Activated CD8-positive, alpha-beta memory T cell treated with anti-CD3 and anti-CD28 coated beads, Interleukin-2, amount 10 ng/mL, durations not matched to agents 7 days and 5 days (primary cell): ENCODE data around the gene RCAN1. TPM values are rescaled to one million over a fixed set of nuclear protein-coding genes. Genes with fewer than 3 reads are reported as not detected.
"Not testable (repeated sequence)": the region's sequence is repeated elsewhere in the genome, so short reads cannot be mapped to it uniquely, and the experiment has no call there.

Experiments
- ATAC-seq: fragments of 150-1000 bp; cut with Tn5 transposase; one replicate; pipeline ENCODE4 v1.10.0; 2021; ENCODE audit warnings: moderate library complexity
- CTCF ChIA-PET: fragments of 350-600 bp; sonication (Branson Sonifier 250); formaldehyde crosslinking; loops from one replicate; lab custom pipeline; 2021; ENCODE audit warnings: antibody characterized with exemption; lab: Charles Lee
- DNase-seq: peaks from one replicate; pipeline ENCODE4 v3.0.0-alpha.2; 2020
- H3K27ac Mint-ChIP-seq: one replicate; pipeline ENCODE4 v1.8.0; 2021; ENCODE audit warnings: mild to moderate bottlenecking, mixed read lengths
- H3K27me3 Mint-ChIP-seq: one replicate; pipeline ENCODE4 v1.8.0; 2021; ENCODE audit warnings: mixed read lengths
- H3K36me3 Mint-ChIP-seq: one replicate; pipeline ENCODE4 v1.8.0; 2021; ENCODE audit warnings: mild to moderate bottlenecking, mixed read lengths
- H3K4me1 Mint-ChIP-seq: one replicate; pipeline ENCODE4 v1.8.0; 2021; ENCODE audit warnings: mixed read lengths
- H3K4me3 Mint-ChIP-seq: one replicate; pipeline ENCODE4 v1.8.0; 2021; ENCODE audit warnings: mild to moderate bottlenecking, moderate library complexity, mixed read lengths
- H3K9me3 Mint-ChIP-seq: one replicate; pipeline ENCODE4 v1.8.0; 2022; ENCODE audit warnings: low read depth, mixed read lengths
- total RNA-seq, 2 experiments: library from RNA; stranded (reverse); gene quantifications; one replicate each; pipeline ENCODE4 v1.2.3, GENCODE V29; 2021

Gene RCAN1
- total RNA-seq, 2 experiments from 2014 or later = 6.5 to 13.6 TPM

DNA sequence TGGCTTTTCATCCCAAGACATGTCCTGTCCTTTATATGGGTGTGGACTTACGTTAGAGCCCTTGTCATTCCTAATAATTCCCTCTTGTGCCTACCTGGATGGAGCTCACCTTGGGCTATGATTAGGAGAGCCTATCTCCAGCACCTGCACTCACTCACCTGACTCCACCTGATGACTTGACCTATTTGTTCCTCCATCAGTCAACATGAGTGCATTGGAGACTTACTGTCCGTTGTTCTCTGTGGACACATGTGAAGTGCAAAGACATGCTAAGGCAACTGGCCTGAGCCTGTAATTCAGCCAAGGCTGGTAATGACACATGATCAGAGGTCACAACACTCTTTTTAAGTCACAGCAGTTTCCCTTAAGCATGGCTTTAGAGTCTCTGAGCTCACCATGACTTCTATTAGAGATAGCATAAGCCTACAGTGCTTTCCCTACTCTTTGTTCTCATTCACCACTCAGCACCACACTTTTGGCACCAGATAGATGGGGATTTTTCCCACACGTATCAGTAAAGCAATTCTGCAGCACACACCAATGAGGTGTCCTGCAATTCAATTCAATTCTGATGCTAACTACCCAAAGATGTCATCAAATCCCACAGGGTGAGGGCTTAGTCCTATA, 112.3 kb downstream of the RCAN1 start:
- CTCF ChIA-PET = interaction anchor here (1.5 kb wide), 1 partner anchor 100 kb away, joined by 4 read pairs; no protein-coding TSS in a partner anchor
- peaks cover 25% of the 10 kb centered on the region for H3K27me3 Mint-ChIP-seq
- DNase-seq (no peak), ATAC-seq (no peak)
- H3K9me3 Mint-ChIP-seq = no peaks in the 10 kb centered on the region
- H3K27ac Mint-ChIP-seq = no peak overlapping the region
- no peaks in the 10 kb centered on the region for H3K36me3 Mint-ChIP-seq
- no peak overlapping the region for H3K4me3 Mint-ChIP-seq
- no peaks in the 10 kb centered on the region for H3K4me1 Mint-ChIP-seq

DNA sequence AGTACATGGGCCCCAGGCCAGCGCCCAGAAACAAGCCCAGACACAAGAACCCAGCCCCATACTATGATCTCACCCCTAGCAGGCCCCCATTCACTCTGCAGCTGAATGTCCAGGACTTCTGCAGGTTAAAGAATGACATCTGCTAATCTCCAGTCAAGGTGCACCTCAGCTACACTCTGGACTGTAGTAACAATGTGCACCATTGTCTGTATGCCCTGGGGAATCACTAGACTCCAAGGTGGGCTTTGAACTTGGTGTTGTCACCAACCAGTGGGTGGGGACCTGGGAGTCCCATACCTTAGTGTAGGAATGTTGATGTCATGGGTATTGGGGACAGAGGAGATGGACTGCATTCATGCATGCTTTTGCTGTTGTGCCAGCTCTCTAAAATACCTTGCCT, 113.2 kb downstream of the RCAN1 start:
- H3K27ac Mint-ChIP-seq = no peak overlapping the region
- peaks cover 22% of the 10 kb centered on the region for H3K27me3 Mint-ChIP-seq
- CTCF ChIA-PET = no interaction called here
- DNase-seq (no peak), ATAC-seq (no peak)
- no peak overlapping the region for H3K4me3 Mint-ChIP-seq
- no peaks in the 10 kb centered on the region for H3K36me3 Mint-ChIP-seq
- H3K4me1 Mint-ChIP-seq = no peaks in the 10 kb centered on the region
- peaks cover 3% of the 10 kb centered on the region for H3K9me3 Mint-ChIP-seq

DNA sequence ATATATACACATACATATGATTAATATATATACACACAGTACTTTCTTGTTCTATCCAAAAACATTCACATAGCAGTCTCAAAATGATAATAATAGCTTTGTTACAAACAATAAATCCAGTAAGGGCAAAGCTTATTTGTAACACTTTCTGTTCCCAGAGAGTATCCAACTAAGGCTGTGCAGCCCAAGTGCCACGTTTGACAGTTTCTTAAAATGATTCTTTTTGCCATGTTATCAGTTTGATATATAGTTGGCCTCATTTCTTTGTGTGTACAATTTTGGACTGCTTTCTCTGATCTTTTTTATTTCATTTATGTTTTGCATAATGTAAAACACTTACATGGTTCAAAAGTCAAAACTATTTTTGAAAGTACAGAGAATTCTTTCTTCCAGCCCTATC, 114.7 kb downstream of the RCAN1 start:
- no peak overlapping the region for H3K27ac Mint-ChIP-seq
- peaks cover 5% of the 10 kb centered on the region for H3K9me3 Mint-ChIP-seq
- H3K4me1 Mint-ChIP-seq = no peaks in the 10 kb centered on the region
- no peak for ATAC-seq
- CTCF ChIA-PET = no interaction called here
- peaks cover 28% of the 10 kb centered on the region for H3K27me3 Mint-ChIP-seq
- DNase-seq = no peak
- H3K4me3 Mint-ChIP-seq = no peak overlapping the region
- peaks cover 2% of the 10 kb centered on the region for H3K36me3 Mint-ChIP-seq

DNA sequence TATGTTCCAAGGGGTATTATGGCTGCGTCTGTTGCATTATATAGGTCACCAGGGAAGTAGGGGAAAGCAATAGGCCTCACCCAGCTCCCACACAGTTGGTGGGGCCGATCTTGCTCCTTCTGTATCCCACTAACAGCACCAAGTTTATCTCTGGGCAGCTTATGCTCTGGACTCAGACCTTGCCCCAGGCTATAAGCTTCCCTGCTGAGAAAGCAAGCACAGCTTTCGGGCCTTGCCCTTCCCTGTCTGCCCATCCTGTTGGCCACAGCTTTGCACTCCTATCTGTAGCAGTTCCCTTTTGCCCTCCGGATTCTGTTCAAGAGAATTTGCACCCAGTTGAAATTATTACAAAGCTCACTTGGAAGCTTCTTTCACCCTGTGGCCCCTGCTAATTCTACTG, 115.8 kb downstream of the RCAN1 start:
- CTCF ChIA-PET = interaction anchor here (1.9 kb wide), 1 partner anchor 12 kb away, joined by 4 read pairs; no protein-coding TSS in a partner anchor
- peaks cover 2% of the 10 kb centered on the region for H3K36me3 Mint-ChIP-seq
- H3K9me3 Mint-ChIP-seq = peaks cover 5% of the 10 kb centered on the region
- no peak overlapping the region for H3K4me3 Mint-ChIP-seq
- H3K27me3 Mint-ChIP-seq = peaks cover 28% of the 10 kb centered on the region
- H3K27ac Mint-ChIP-seq = no peak overlapping the region
- ATAC-seq = no peak
- no peaks in the 10 kb centered on the region for H3K4me1 Mint-ChIP-seq
- DNase-seq = no peak

DNA sequence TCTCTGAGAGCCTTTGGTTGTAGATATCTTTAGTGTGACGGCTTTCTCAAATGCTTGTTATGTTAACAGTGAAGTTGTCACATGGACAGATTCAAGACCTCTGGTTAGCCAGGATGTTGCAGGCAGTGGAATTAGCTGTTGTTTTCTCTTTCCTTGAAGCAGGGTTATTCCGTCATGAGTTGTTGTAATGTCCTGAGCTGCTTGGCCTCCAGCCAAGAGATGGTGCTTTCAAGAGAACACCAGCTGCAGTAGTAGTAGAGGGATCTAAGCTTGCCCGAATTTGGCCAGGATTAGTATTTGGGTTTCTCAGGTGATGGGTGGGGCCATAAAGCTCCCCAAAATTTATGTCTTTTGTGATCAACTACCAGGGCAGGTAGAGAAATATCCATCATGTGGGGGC, 116.3 kb downstream of the RCAN1 start:
- no peak for DNase-seq
- H3K27me3 Mint-ChIP-seq = peaks cover 28% of the 10 kb centered on the region
- H3K27ac Mint-ChIP-seq = no peak overlapping the region
- CTCF ChIA-PET = interaction anchor here (1.9 kb wide), 1 partner anchor 12 kb away, joined by 4 read pairs; no protein-coding TSS in a partner anchor
- H3K36me3 Mint-ChIP-seq = peaks cover 2% of the 10 kb centered on the region
- H3K4me3 Mint-ChIP-seq = no peak overlapping the region
- H3K9me3 Mint-ChIP-seq = peaks cover 5% of the 10 kb centered on the region
- H3K4me1 Mint-ChIP-seq = no peaks in the 10 kb centered on the region
- no peak for ATAC-seq

DNA sequence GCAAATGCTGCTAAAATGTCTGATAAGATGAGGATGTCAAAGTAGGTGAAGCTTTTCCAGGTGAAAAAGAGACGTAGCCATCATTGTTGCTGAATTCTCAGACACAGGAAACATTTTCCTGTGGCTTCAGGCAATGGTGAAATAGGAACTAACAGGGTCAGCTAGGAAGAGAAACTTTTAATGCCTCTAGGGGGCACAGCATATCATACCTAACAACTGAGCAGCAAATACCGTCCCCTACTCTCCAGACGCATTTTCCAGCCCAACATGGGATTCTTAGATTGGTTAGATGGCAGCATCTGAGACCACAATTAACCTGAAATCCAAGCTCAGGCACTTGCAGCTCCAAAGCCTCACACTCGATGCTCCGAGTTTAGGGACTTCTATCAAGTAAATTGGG, 131.1 kb downstream of the RCAN1 start:
- CTCF ChIA-PET, H3K4me3 Mint-ChIP-seq, H3K27ac Mint-ChIP-seq, H3K27me3 Mint-ChIP-seq, H3K9me3 Mint-ChIP-seq, H3K36me3 Mint-ChIP-seq, ATAC-seq, DNase-seq, H3K4me1 Mint-ChIP-seq: not testable (repeated sequence)

DNA sequence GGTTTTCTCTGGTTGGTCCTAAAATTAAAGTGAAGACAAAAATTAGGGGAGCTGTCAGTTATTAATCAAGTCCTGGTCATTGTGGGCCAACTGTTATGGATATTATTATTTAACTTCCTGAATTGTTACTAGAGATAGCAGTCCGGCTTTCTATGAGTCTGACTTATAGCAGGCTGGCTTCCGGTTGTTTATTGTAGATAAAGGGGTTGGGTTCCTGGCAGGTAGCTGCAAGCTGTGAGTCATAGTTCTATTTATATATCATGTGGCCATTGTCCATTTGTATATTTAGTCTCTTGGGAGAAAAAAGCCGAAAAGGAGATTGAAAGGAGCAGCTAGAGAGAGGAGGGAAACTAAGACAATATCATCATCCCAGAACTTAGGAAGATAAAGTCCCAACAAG, 131.5 kb downstream of the RCAN1 start:
- H3K27ac Mint-ChIP-seq, H3K36me3 Mint-ChIP-seq, ATAC-seq, H3K27me3 Mint-ChIP-seq, CTCF ChIA-PET, H3K9me3 Mint-ChIP-seq, DNase-seq, H3K4me3 Mint-ChIP-seq, H3K4me1 Mint-ChIP-seq: not testable (repeated sequence)

DNA sequence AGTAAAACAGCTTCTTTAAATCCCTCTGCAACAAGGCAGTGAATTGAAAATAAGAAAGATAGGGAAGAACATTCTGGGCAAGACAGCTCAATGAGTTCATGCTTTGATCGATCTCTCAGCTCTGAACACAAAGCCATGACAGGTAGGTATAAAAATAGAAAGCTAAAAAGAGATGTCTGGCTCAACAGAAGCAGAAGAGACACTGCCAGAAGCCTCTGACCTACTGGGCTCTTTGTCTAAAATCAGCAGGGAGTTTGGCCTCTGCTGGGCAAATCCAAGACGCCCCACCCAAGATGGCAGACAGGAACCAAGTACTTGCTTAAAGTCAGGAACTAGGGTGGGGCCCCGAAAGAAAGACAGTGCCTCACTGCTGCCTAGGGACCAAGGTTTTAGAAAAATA, 147.6 kb downstream of the RCAN1 start:
- H3K27ac Mint-ChIP-seq, CTCF ChIA-PET, DNase-seq, H3K27me3 Mint-ChIP-seq, H3K4me1 Mint-ChIP-seq, H3K9me3 Mint-ChIP-seq, ATAC-seq, H3K4me3 Mint-ChIP-seq, H3K36me3 Mint-ChIP-seq: not testable (repeated sequence)

Other genes with a start within 250 kb of the RCAN1 start
- 1 to 10 TPM; 3.4 to 6.7 TPM for gene SMIM11, start 239.6 kb downstream of the RCAN1 start, total RNA-seq
- not detected for gene SMIM34, start 191.2 kb downstream of the RCAN1 start, total RNA-seq
- under 1 TPM; 0.15 to 0.26 TPM for gene KCNE1, start 102.9 kb downstream of the RCAN1 start, total RNA-seq
- under 1 TPM in 1 of 2 experiments, not detected in 1; 0.47 TPM for gene CLIC6, start 53.9 kb upstream of the RCAN1 start, total RNA-seq